Prostate gland (tissue), 2 donors: ENCODE data around the gene ATL1.

ENCODE experiments used
- POLR2A ChIP-seq: fragments of 450-650 bp; IDR thresholded peaks from one replicate; pipeline ENCODE4 v1.6.1; 2016; ENCODE audit warnings: antibody characterized with exemption, mild to moderate bottlenecking
- POLR2AphosphoS5 ChIP-seq: sonication (generic); formaldehyde crosslinking; IDR thresholded peaks from one replicate; pipeline ENCODE4 v1.6.1; 2017; ENCODE audit warnings: antibody characterized with exemption
- TF ChIP-seq, protein P1 (sequence below), 4 experiments: fragments of 200-600 bp in 2 of 4; fragments of 450-650 bp in 2 of 4; sonication (generic) in 2 of 4; IDR thresholded peaks; 1 replicate in 3 of 4; 2 replicates in 1 of 4; pipeline ENCODE4 v1.5.1; 2016 to 2019; ENCODE audit warnings: antibody characterized with exemption in 4 of 4, mild to moderate bottlenecking in 2 of 4, moderate library complexity in 2 of 4

DNA sequence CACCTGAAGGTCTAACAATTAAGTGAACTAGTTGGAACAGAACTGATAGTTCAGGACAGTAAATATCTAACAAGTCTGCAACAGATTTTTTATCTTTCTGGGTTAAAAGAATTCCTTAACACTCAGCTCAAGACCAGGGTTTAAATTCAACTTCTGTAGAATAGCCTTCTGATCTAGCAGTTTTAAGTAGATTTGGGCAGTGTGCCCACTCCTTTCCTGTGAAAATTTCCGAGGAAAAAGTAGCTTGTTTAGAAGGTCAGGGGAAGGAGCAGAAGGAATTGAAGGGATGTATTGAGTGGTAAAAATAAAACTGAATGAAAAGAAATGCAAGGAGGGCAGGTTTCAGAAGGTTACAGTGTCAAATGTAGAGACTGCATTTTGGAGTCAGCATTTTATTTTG is 45.8 kb downstream of the ATL1 start:
- TF ChIP-seq, protein P1, sequence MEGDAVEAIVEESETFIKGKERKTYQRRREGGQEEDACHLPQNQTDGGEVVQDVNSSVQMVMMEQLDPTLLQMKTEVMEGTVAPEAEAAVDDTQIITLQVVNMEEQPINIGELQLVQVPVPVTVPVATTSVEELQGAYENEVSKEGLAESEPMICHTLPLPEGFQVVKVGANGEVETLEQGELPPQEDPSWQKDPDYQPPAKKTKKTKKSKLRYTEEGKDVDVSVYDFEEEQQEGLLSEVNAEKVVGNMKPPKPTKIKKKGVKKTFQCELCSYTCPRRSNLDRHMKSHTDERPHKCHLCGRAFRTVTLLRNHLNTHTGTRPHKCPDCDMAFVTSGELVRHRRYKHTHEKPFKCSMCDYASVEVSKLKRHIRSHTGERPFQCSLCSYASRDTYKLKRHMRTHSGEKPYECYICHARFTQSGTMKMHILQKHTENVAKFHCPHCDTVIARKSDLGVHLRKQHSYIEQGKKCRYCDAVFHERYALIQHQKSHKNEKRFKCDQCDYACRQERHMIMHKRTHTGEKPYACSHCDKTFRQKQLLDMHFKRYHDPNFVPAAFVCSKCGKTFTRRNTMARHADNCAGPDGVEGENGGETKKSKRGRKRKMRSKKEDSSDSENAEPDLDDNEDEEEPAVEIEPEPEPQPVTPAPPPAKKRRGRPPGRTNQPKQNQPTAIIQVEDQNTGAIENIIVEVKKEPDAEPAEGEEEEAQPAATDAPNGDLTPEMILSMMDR (IDR thresholded peaks at IDR 0.05): no peak
- TF ChIP-seq POLR2AphosphoS5 (no peak), POLR2A (no peak)
